HEK293 (cell line): ENCODE measurements around the gene KRT14.

Source experiments
- CTCF ChIA-PET: fragments of 350-600 bp; formaldehyde crosslinking; extraction: SDS; loops from one replicate; lab custom pipeline; 2021; ENCODE audit warnings: antibody characterized with exemption; lab: Yijun Ruan, JAX
- POLR2A ChIA-PET: fragments of 300-600 bp; formaldehyde crosslinking; extraction: SDS; loops from one replicate; lab custom pipeline; 2020; ENCODE audit warnings: antibody characterized with exemption, inconsistent platforms; lab: Yijun Ruan, JAX
- H3K27ac ChIP-seq: fragments of 200-500 bp; sonication (Bioruptor generic); 2 replicates; pipeline ENCODE4 v1.5.1; 2014; ENCODE audit warnings: low read depth, low read length, control low read depth, inconsistent platforms; ENCODE audit errors: extremely low read depth
- H3K36me3 ChIP-seq, 2 experiments: fragments of 200-500 bp in 1 of 2; sonication (Bioruptor generic) in 1 of 2; 1 replicate in 1 of 2; 2 replicates in 1 of 2; pipeline ENCODE4 v1.5.1; 2014 to 2017; ENCODE audit warnings: inconsistent platforms in 2 of 2, low read length in 2 of 2; ENCODE audit not compliant: control insufficient read depth in 2 of 2, insufficient read depth in 1 of 2
- H3K4me1 ChIP-seq: fragments of 200-500 bp; sonication (Bioruptor generic); 2 replicates; pipeline ENCODE4 v1.5.1; 2014; ENCODE audit warnings: mild to moderate bottlenecking, low read length, inconsistent platforms; ENCODE audit not compliant: control insufficient read depth, insufficient read depth
- H3K4me3 ChIP-seq: 2 replicates; pipeline ENCODE4 v1.5.1; 2011; ENCODE audit warnings: low read depth, mild to moderate bottlenecking, control low read depth, low read length, moderate library complexity
- H3K9me3 ChIP-seq: fragments of 200-500 bp; sonication (Bioruptor generic); 2 replicates; pipeline ENCODE4 v1.5.1; 2014; ENCODE audit warnings: low read depth, low read length, inconsistent platforms; ENCODE audit not compliant: control insufficient read depth, insufficient read depth
- ATF2 ChIP-seq: fragments of 450-650 bp; formaldehyde crosslinking; IDR thresholded peaks from 2 replicates; pipeline ENCODE4 v1.5.1; 2016; ENCODE audit warnings: missing biosample characterization, missing genetic modification characterization, low read depth
- EGR2 ChIP-seq: fragments of 450-650 bp; formaldehyde crosslinking; IDR thresholded peaks from 2 replicates; pipeline ENCODE4 v1.5.1; 2016; ENCODE audit warnings: low read depth, missing biosample characterization, missing genetic modification characterization
- HOXC10 ChIP-seq: sonication (generic); formaldehyde crosslinking; IDR thresholded peaks from 2 replicates; pipeline ENCODE4 v1.8.1; 2023; ENCODE audit warnings: mild to moderate bottlenecking, missing genetic modification reagents
- IKZF3 ChIP-seq: fragments of 450-650 bp; IDR thresholded peaks from 2 replicates; pipeline ENCODE4 v1.5.0; 2018; ENCODE audit warnings: missing biosample characterization, mild to moderate bottlenecking, missing genetic modification characterization, moderate library complexity
- RBAK ChIP-seq: fragments of 450-650 bp; formaldehyde crosslinking; IDR thresholded peaks from 2 replicates; pipeline ENCODE4 v1.5.1; 2016; ENCODE audit warnings: missing biosample characterization, missing genetic modification characterization
- SP2 ChIP-seq: fragments of 450-650 bp; formaldehyde crosslinking; IDR thresholded peaks from 2 replicates; pipeline ENCODE4 v1.5.1; 2016; ENCODE audit warnings: missing biosample characterization, missing genetic modification characterization
- SP7 ChIP-seq: fragments of 450-650 bp; formaldehyde crosslinking; IDR thresholded peaks from 2 replicates; pipeline ENCODE4 v1.5.1; 2016; ENCODE audit warnings: missing biosample characterization, missing genetic modification characterization
- YY1 ChIP-seq: fragments of 450-650 bp; formaldehyde crosslinking; IDR thresholded peaks from 2 replicates; pipeline ENCODE4 v1.5.1; 2018; ENCODE audit warnings: missing biosample characterization, missing genetic modification characterization
- ZBTB20 ChIP-seq: fragments of 450-650 bp; formaldehyde crosslinking; IDR thresholded peaks from 2 replicates; pipeline ENCODE4 v1.5.1; 2016; ENCODE audit warnings: missing biosample characterization, missing genetic modification characterization
- ZBTB48 ChIP-seq: fragments of 450-650 bp; formaldehyde crosslinking; IDR thresholded peaks from 2 replicates; pipeline ENCODE4 v1.5.1; 2016; ENCODE audit warnings: missing biosample characterization, missing genetic modification characterization
- ZFHX2 ChIP-seq: fragments of 450-650 bp; formaldehyde crosslinking; conservative IDR thresholded peaks from 2 replicates; pipeline ENCODE4 v1.5.1; 2016; ENCODE audit warnings: missing biosample characterization, missing genetic modification characterization
- ZIC2 ChIP-seq: fragments of 450-650 bp; formaldehyde crosslinking; IDR thresholded peaks from 2 replicates; pipeline ENCODE4 v1.5.1; 2016; ENCODE audit warnings: missing biosample characterization, missing genetic modification characterization
- ZNF121 ChIP-seq: fragments of 450-650 bp; formaldehyde crosslinking; IDR thresholded peaks from 2 replicates; pipeline ENCODE4 v1.5.1; 2016; ENCODE audit warnings: missing biosample characterization, missing genetic modification characterization
- ZNF155 ChIP-seq: fragments of 450-650 bp; formaldehyde crosslinking; IDR thresholded peaks from 2 replicates; pipeline ENCODE4 v1.5.1; 2016; ENCODE audit warnings: missing biosample characterization, missing genetic modification characterization
- ZNF184 ChIP-seq: fragments of 450-650 bp; IDR thresholded peaks from 2 replicates; pipeline ENCODE4 v1.5.1; 2018; ENCODE audit warnings: missing biosample characterization, mild to moderate bottlenecking, missing genetic modification characterization
- ZNF19 ChIP-seq: fragments of 450-650 bp; formaldehyde crosslinking; IDR thresholded peaks from 2 replicates; pipeline ENCODE4; 2016; ENCODE audit warnings: missing biosample characterization, missing genetic modification characterization, low read depth
- ZNF221 ChIP-seq: fragments of 450-650 bp; formaldehyde crosslinking; IDR thresholded peaks from 2 replicates; pipeline ENCODE4 v1.5.1; 2017; ENCODE audit warnings: missing biosample characterization, missing genetic modification characterization, borderline replicate concordance
- ZNF24 ChIP-seq: fragments of 450-650 bp; formaldehyde crosslinking; IDR thresholded peaks from 2 replicates; pipeline ENCODE4 v1.5.1; 2016; ENCODE audit warnings: missing biosample characterization, missing genetic modification characterization
- ZNF280D ChIP-seq: fragments of 450-650 bp; formaldehyde crosslinking; IDR thresholded peaks from 2 replicates; pipeline ENCODE4 v1.5.1; 2016; ENCODE audit warnings: missing biosample characterization, missing genetic modification characterization
- ZNF335 ChIP-seq: fragments of 450-650 bp; formaldehyde crosslinking; conservative IDR thresholded peaks from 2 replicates; pipeline ENCODE4 v1.5.1; 2016; ENCODE audit warnings: missing biosample characterization, missing genetic modification characterization
- ZNF366 ChIP-seq: fragments of 450-650 bp; formaldehyde crosslinking; conservative IDR thresholded peaks from 2 replicates; pipeline ENCODE4 v1.5.1; 2016; ENCODE audit warnings: missing biosample characterization, missing genetic modification characterization
- ZNF391 ChIP-seq: fragments of 450-650 bp; formaldehyde crosslinking; IDR thresholded peaks from 2 replicates; pipeline ENCODE4 v1.5.1; 2016; ENCODE audit warnings: low read depth, missing biosample characterization, missing genetic modification characterization, borderline replicate concordance
- ZNF394 ChIP-seq: fragments of 450-650 bp; formaldehyde crosslinking; IDR thresholded peaks from 2 replicates; pipeline ENCODE4 v1.5.1; 2016; ENCODE audit warnings: missing biosample characterization, missing genetic modification characterization, mild to moderate bottlenecking, moderate library complexity, borderline replicate concordance
- ZNF560 ChIP-seq: fragments of 450-650 bp; formaldehyde crosslinking; IDR thresholded peaks from 2 replicates; pipeline ENCODE4 v1.5.1; 2017; ENCODE audit warnings: missing biosample characterization, missing genetic modification characterization, borderline replicate concordance
- ZNF600 ChIP-seq: fragments of 450-650 bp; formaldehyde crosslinking; IDR thresholded peaks from 2 replicates; pipeline ENCODE4 v1.5.1; 2016; ENCODE audit warnings: missing biosample characterization, missing genetic modification characterization
- ZNF626 ChIP-seq: fragments of 450-650 bp; sonication (Bioruptor Pico); formaldehyde crosslinking; IDR thresholded peaks from 2 replicates; pipeline ENCODE4 v1.5.1; 2018; ENCODE audit warnings: missing biosample characterization, missing genetic modification characterization, inconsistent platforms
- ZNF629 ChIP-seq: fragments of 450-650 bp; formaldehyde crosslinking; IDR thresholded peaks from 2 replicates; pipeline ENCODE4 v1.5.1; 2017; ENCODE audit warnings: missing biosample characterization, missing genetic modification characterization
- ZNF639 ChIP-seq: fragments of 450-650 bp; formaldehyde crosslinking; IDR thresholded peaks from 2 replicates; pipeline ENCODE4 v1.5.1; 2016; ENCODE audit warnings: missing biosample characterization, missing genetic modification characterization
- ZNF654 ChIP-seq: fragments of 450-650 bp; formaldehyde crosslinking; IDR thresholded peaks from 2 replicates; pipeline ENCODE4 v1.5.1; 2016; ENCODE audit warnings: low read depth, missing biosample characterization, missing genetic modification characterization
- ZNF701 ChIP-seq: fragments of 450-650 bp; formaldehyde crosslinking; IDR thresholded peaks from 2 replicates; pipeline ENCODE4 v1.5.1; 2016; ENCODE audit warnings: missing biosample characterization, missing genetic modification characterization
- ZNF843 ChIP-seq: fragments of 450-650 bp; formaldehyde crosslinking; IDR thresholded peaks from 2 replicates; pipeline ENCODE4 v1.5.1; 2016; ENCODE audit warnings: missing biosample characterization, missing genetic modification characterization

Gene KRT14

GRCh38 chr17:41548844-41549595 lies 37.7 kb downstream of the KRT14 start (continued):
- TF ChIP-seq ZNF639 (tag by site-specific recombination) (0 out of 2 replicates have a peak, but pooled peaks have one; percentile 16), ZNF626 (tag by site-specific recombination) (no peak), ZNF843 (tag by site-specific recombination) (no peak), ZNF280D (no peak), ZNF654 (tag by site-specific recombination) (peak; percentile 90), ZNF366 (tag by site-specific recombination) (peak; percentile 68), ZNF701 (peak; percentile 25; the same call in 1 of the 2 replicates), ZIC2 (peak; percentile 61), ZNF560 (tag by site-specific recombination) (no peak), ZNF221 (tag by site-specific recombination) (no peak), ZNF121 (tag by site-specific recombination) (no peak), ZNF19 (tag by site-specific recombination) (no peak), SP2 (tag by site-specific recombination) (no peak), RBAK (tag by site-specific recombination) (no peak), ZNF600 (tag by site-specific recombination) (no peak), ZNF335 (tag by site-specific recombination) (peak; percentile 36; the same call in 1 of the 2 replicates), ZNF155 (no peak), YY1 (no peak), ZNF24 (tag by site-specific recombination) (peak; percentile 82), ZBTB48 (tag by site-specific recombination) (peak; percentile 30; the same call in 1 of the 2 replicates), IKZF3 (tag by site-specific recombination) (peak; percentile 55; the same call in 1 of the 2 replicates)
- TF ChIP-seq, all 188 proteins: peak for 40

GRCh38 chr17:41547921-41548843 lies 38.5 kb downstream of the KRT14 start:
- Histone ChIP-seq H3K27ac (peak overlapping the region; percentile 1; the same call in 1 of the 2 replicates), H3K4me3 (no peak overlapping the region), H3K9me3 (no peaks in the 10 kb centered on the region), H3K36me3 (no peaks in the 10 kb centered on the region), H3K4me1 (no peaks in the 10 kb centered on the region)
- ChIA-PET POLR2A (interaction anchor here (0.6 to 1.8 kb wide), 8 partner anchors 20 to 140 kb away, joined by 3 to 10 read pairs (median 5); partner anchors contain the start of genes EIF1 and KRT19), CTCF (interaction anchor here (0.5 to 16.6 kb wide), 98 partner anchors 11 to 931 kb away, joined by 3 to 546 read pairs (median 6); partner anchors contain the start of genes KRT13, KRT15, KRT17 and KRT19)
- no peak for TF ChIP-seq ZNF184 (tag by site-specific recombination)
- no peak for TF ChIP-seq HOXC10 (CRISPR knock-in tag)
- peak; percentile 97 for TF ChIP-seq EGR2 (tag by site-specific recombination)
- peak; percentile 98 for TF ChIP-seq ZFHX2 (tag by site-specific recombination)
- peak; percentile 32; the same call in 1 of the 2 replicates for TF ChIP-seq SP7
- peak; percentile 29; the same call in 1 of the 2 replicates for TF ChIP-seq ZBTB20 (tag by site-specific recombination)
- TF ChIP-seq ZNF629 (tag by site-specific recombination), result peak; percentile 31; the same call in 1 of the 2 replicates
- peak; percentile 91 for TF ChIP-seq ZNF600 (tag by site-specific recombination)
- TF ChIP-seq ATF2 (tag by site-specific recombination), result no peak
- no peak for TF ChIP-seq ZNF394 (tag by site-specific recombination)
- TF ChIP-seq ZNF391 (tag by site-specific recombination), result no peak
